HG03039 (cell line): Measurements from ENCODE around the gene OPCML.
A peak's percentile ranks its signal among the peaks of the same experiment; 100 is the strongest.

Experiments
- ATAC-seq: cut with Tn5 transposase; IDR thresholded peaks from one replicate; pipeline ENCODE4 v1.9.1; 2021; ENCODE audit warnings: mild to moderate bottlenecking, moderate library complexity; ENCODE audit not compliant: unreplicated experiment

OPCML gene

DNA sequence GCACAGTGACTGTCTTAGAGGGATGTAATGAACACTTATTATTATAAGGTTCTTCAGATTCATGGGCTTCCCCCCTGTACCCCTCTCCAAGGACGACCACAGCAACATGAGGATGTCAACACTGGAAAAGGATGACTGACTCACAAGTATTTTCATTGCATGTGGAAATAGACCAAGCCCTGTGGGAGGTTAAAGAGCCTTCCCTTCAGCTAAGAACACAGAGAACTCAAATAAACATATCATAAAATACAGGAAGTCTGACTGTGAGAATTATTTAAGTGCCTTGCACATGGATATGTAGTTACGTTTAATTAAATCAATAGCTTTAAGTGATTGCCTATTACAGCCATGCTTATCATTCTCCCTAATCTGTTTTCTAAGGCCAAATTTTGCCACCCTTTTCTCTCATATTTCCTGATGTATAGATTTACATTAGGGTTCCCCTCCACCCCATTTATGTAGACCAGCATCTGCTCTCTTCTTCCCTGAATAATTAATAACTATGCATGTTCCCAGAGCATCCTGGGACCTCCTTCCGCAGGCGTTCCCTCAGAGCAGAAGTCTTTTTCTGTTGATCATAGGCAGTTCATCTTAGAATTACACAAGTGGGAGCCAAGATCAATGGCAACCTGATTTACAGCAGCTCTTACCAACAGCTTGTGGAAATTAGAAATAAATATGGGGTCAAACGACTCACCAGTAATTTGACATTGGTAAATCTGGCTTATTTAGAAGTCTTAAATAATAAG, 226.9 kb downstream of the OPCML start:
- ATAC-seq: no peak

DNA sequence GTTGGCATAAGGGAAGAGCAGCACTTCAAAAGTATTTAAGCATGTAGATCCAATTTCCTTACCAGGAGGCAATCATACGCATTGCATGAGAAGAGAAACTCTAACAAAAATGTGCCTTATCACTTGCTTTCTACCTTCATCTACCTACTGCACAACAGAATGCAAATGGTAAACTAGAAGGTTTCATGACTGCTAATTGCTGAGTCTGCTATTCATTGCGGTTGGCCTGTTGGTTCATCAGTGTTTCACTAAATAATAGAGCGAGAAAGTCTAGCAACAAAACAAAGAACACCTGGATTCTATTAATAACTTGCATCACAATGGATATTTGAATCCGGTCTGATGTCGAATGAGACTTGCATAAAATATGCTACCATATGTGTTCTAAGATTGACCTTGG, 229.0 kb downstream of the OPCML start:
- ATAC-seq: no peak

DNA sequence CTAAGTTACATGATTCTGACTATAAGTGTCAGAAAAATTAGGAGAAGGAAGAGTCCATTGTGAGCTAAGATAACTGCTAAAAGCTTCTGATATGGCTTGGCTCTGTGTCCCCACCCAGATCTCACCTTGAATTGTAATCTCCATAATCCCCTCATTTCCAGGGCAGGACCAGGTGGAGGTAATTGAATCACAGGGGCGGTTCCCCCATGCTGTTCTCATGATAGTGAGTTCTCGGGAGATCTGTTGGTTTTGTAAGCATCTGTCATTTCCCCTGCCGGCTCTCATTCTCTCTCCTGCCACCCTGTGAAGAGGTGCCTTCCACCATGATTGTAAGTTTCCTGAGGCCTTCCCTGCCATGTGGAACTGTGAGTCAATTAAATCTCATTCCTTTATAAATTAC, 230.2 kb downstream of the OPCML start:
- ATAC-seq: no peak

DNA sequence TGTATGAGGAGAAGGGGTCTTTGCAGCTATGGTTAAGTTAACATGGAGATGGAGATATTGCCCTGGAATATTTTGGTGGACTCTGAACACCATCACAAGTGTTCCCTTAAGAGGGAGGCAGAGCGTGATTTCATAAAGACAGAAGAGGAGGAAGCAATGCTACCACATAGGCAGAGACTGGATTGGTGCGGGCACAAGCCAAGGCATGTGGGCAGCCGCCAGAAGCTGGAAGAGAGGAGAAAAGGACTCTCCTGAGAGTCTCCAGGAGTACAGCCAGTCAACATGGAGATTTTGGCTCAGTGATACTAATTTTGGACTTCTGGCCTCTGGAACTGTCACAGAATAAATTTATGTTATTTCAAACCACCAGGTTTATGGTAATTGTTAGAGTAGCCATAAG, 231.6 kb downstream of the OPCML start:
- ATAC-seq: no peak

- no peak for ATAC-seq
Observed at GRCh38 chr11:133291780-133292179, 240.5 kb downstream of the OPCML start.

DNA sequence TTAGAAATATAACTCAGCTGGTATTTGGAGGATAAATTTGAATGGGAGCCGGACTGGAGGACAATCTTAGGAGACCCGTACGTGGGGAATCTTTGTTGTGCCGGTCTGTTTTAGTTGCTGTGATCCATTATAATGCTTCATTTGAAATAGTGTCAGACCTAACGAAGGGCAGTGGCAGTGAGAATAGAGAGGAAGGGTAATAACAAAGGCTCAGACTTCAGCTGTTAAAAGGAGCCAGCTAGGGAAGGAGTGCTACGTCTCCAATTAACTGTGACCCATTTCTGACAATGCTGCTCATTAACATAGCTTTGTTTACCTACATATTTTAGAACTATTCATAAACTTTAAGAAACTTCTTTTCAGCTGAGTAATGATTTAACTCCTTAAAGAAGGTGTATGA, 246.9 kb downstream of the OPCML start:
- no peak for ATAC-seq

GRCh38 chr11:133284156-133284555, 248.1 kb downstream of the OPCML start:
- no peak for ATAC-seq

- ATAC-seq: no peak
Observed at GRCh38 chr11:133277886-133278285, 254.4 kb downstream of the OPCML start.

GRCh38 chr11:133271871-133272776, 260.2 kb downstream of the OPCML start:
- ATAC-seq: no peak

GRCh38 chr11:133271206-133271605, 261.1 kb downstream of the OPCML start:
- no peak for ATAC-seq

DNA sequence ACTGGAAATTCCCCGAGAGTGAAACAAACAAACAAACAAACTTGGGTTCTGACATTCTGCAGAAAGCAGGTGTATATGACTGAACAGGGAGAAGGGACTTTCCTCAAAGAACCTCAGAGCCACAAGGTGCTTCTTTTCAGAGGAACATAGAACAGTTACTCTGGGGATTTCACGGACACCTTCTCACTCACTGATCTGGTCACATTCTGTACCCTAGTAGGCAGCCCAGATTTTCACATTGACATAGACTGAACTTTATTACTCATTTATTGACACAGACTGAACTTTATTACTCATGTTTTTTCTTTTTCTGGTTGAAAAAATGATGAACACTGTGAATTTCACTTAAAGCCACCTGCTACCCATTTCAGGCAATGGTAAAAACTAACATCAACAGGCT, 263.0 kb downstream of the OPCML start:
- peak; percentile 94 for ATAC-seq

DNA sequence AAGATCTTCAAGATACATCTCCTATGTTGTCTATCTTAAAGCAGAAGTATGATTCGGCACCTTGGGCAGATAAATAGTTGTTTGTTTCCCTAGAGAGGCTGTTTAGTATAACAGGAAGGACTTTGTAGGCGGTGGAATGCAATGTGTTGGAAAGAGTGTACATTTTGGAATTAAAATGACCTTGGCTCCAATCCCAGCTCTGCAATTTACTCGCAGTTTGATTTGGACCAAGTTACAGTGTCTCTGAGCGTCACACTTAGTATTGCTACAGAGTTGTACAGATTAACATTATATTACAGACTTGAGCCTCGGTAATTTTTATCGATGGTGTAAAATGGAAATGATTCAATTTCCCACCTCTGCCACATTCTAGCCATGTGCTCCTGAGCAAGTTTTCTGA, 265.3 kb downstream of the OPCML start:
- no peak for ATAC-seq

- ATAC-seq: no peak
Observed at GRCh38 chr11:133265530-133266035, 266.7 kb downstream of the OPCML start.

DNA sequence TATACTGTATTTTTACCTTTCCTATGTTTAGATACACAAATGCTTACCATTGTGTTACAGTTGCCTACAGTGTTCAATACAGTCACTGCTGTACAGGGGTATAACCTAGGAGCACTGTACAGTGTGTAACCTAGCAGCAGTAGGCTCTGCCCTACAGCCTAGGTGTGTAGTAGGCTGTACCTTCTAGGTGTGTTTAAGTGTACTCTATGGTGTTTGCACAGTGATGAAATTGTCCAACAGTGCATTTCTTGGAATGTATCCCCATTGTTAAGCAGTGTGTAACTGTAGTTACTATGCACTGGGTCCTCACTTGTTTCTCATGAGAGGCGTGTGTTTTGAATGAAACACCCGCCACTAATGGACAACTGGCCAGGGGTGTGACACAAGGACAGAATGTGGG, 269.0 kb downstream of the OPCML start:
- no peak for ATAC-seq

GRCh38 chr11:133258751-133259150, 273.6 kb downstream of the OPCML start:
- no peak for ATAC-seq

DNA sequence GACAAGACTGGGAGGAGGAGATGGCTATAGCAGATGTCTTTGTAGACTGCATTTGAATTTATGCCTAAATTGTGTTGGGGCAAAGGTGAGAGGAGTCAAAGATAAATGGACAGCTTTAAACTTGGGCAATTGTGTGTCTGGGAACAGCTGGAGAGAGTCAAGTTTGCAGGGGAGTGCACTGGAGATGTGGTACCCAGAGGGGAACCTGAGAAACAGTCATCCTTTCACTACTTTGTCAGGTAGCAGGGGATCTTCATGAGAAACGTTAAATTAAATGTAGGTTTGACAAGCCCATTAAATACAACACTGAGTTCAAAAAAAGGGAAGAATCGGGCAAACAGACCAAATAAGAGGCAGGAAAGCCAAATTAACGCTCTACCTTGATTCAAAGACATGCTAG, 277.7 kb downstream of the OPCML start:
- no peak for ATAC-seq

DNA sequence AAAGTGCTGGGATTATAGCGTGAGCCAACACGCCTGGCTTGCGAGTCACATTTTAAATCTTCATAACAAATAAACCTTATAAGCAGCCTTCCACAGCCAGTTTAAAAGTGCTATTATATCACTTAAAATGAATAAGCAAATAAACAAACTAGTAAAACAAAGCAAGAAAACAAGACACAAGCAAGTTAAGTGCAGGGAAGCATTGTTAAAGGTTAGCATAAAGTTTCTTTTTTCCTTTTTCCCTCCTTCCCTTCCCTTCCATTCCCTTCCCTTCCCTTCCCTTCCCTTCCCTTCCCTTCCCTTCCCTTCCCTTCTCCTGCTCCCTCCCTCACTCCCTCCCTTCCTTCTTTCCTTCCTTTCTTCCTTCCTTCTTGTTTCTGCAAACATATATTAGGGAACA, 278.7 kb downstream of the OPCML start:
- ATAC-seq: no peak

- no peak for ATAC-seq
Observed at GRCh38 chr11:133251841-133252240, 280.5 kb downstream of the OPCML start.

GRCh38 chr11:133249530-133249929, 282.8 kb downstream of the OPCML start:
- no peak for ATAC-seq

GRCh38 chr11:133249065-133249464, 283.2 kb downstream of the OPCML start:
- ATAC-seq: no peak

DNA sequence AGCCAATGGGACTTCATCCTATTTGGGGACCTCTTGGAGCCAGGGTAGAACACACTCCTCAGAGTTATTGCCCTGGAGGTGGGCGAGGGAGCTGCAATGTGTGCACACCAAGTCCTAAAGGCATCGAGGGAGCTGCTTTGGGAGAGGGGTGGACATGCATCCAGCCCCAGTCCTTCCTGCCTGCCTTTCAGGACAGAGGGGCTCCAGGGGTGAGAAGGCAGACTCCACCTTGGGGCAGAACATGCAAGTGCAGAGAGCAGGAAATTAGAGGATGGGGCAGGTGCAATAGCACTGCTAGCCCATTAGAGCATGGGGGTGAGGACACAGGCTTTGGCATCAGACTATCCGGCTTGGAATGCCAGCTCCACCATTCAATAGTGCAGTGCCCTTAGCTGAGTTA, 288.5 kb downstream of the OPCML start:
- no peak for ATAC-seq
